T-helper 2 cell treated with Interferon-gamma antibody and Interleukin-4, amounts not matched to agents 100 ng/mL and 5 ng/mL, for 36 hours (primary cell): ENCODE results near the gene NUMA1. TPM values are rescaled to one million over a fixed set of nuclear protein-coding genes. Genes with fewer than 3 reads are reported as not detected.

ENCODE experiments used
- intact Hi-C: fragments of 100-400 bp; cut with micrococcal nuclease; formaldehyde crosslinking; loops from one replicate; pipeline ENCODE4 v1.15.1; 2023
- total RNA-seq: library from RNA; stranded (reverse); gene quantifications from 2 replicates; pipeline ENCODE4 v1.2.3, GENCODE V29; 2022

Gene NUMA1
- total RNA-seq, 1 donor from 2014 or later: 174 TPM

DNA sequence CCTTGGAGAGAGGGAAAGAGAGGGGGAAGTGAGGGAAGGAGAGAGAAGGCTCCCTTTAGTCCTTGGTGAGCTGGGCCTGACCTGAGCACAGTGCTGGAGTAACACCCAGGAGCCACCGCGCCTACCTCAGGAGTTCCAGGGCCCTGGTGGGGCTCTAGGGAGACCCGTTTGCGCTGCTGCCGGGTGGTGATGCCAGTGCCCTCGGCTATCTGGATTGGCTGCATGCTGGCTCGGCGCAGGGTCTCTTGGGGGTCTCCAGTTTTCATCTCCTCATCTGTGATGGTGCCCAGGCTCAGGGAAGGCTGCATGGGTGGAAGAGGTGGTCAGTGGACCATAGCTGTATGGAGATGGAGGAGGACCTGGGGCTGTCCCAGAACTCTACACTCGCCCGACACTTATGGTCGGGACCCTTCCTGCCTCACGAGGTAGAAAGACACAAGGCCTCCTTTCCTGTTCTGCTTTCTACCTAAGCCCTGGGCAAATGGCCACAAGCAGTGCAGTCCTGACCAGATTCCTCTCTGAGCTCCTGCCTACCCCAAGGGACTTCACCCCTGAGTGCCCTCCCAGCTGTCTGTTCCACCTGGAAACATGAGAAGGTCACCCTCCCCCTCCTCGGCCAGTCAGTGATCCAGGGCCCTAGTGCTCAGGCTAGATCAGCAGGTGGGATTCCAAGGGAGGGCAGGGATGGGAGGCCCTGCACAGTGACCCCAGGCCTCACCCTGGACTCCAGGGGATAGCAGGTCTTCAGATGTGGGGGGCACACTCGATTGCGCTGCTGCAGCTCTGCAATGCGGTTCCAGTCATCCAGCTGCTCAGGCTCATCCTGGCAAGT lies 75.6 kb downstream of the NUMA1 start:
- intact Hi-C loops: no loop called here

- intact Hi-C loops: no loop called here
These were observed 76.6 kb downstream of the NUMA1 start for GRCh38 chr11:72003776-72004171.

GRCh38 chr11:72002841-72003775 lies 77.2 kb downstream of the NUMA1 start:
- intact Hi-C loops: no loop called here

DNA sequence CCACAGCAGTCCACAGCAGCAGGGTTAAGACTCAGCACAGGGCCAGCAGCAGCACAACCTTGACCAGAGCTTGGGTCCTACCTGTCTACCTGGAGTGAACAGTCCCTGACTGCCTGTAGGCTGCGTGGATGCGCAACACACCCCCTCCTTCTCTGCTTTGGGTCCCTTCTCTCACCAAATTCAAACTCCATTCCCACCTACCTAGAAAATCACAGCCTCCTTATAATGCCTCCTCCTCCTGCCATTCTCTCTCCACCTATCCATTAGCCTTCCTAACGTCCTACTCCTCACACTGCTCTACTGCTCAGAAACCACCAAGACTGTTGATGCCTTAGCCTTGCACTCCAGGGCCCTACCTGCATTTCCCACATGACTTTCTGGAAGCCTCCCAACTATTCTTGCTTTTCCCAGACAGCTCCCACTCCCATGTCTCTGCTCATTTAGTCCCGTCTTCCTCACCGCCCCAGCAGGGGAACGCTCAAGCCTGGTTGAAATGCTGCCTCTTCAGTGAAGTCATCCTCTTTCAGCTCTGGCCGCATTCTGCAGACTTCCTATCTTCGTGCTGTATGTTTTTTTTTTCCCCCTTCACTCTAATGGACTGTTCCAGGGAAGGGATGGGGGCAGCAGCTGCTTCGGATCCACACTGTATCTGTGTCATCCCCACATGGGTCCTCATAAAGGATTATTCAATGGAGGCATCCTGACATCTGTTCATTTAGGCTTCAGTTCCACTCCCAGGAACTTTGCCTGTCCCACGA lies 78.3 kb downstream of the NUMA1 start:
- intact Hi-C loops: no loop called here

GRCh38 chr11:72001285-72001684 lies 79.1 kb downstream of the NUMA1 start:
- intact Hi-C loops: no loop called here

DNA sequence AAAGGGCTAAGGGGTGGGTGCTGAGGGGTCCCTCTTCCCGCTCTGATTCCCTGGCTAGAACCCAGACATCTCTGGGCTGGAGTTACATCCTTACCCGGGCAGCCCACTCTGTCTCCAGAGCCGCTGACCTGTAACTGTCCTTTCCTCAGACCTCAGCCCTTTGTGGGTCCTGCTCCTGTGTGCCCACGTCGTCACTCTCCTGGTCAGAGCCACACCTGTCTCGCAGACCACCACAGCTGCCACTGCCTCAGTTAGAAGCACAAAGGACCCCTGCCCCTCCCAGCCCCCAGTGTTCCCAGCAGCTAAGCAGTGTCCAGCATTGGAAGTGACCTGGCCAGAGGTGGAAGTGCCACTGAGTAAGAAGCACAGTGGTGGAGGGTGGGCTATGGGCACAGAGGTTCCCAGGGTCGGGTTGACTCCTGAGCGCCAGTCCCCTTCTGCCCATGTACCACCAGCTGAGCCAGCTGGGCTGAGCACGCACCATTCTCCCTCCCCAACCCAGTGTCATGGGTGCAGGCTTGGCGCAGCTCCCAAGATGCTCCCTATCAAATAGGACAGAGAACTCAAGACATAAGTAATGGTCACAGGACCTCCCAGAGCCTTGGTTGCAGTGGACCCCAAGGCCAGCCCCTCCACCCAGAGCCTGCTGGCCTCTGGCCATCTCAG lies 80.0 kb downstream of the NUMA1 start:
- intact Hi-C loops: no loop called here

DNA sequence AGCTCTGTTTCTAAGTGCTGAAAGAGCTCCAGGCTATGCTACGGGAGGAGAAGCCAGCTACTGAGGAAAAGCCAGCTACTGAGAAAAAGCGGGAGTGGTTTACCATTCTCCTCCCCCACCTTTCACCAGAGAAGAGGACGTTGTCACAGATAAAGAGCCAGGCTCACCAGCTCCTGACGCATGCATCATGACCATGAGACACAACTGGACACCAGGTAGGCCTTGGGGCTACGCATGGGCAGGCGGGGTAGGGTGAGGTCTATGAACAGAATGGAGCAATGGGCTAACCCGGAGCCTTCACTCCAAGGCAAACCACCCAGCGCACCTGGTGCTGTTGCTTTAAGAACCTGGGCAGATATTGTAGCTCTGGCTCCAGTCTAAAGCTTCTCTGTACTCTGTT lies 80.5 kb downstream of the NUMA1 start:
- intact Hi-C loops: no loop called here

GRCh38 chr11:71999362-71999761 lies 81.0 kb downstream of the NUMA1 start:
- intact Hi-C loops: no loop called here

- intact Hi-C loops: no loop called here
These were observed 81.6 kb downstream of the NUMA1 start, which contains the start of gene IL18BP for GRCh38 chr11:71998649-71999310. TSS of gene IL18BP (plus strand) at chr11:71998909. CDS start at chr11:71999985, 1,076 bp downstream.

- intact Hi-C loops: no loop called here
These were observed 82.3 kb downstream of the NUMA1 start for GRCh38 chr11:71998061-71998460.

DNA sequence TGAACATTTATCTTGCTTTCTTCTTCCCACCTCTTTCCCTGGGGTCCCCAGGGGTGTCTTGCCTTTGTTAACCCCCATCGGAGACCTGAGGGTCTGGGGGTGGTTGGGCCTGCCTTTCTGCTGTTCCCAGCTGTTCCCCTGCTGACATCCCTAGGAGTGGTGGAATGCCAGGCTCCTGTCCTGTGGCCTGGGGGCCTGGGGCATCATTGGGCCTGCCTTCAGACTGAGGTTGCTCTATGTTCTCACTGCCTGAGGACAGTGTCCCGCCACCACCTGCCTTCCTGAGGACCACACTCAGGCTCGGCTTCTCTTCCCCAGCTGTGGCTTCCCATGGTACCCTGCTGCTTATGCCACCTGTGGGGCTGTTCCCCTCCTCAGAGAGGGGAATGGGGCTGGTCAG lies 82.7 kb downstream of the NUMA1 start:
- intact Hi-C loops: no loop called here

GRCh38 chr11:71996946-71997345 lies 83.4 kb downstream of the NUMA1 start:
- intact Hi-C loops: no loop called here

GRCh38 chr11:71996517-71996916 lies 83.8 kb downstream of the NUMA1 start:
- intact Hi-C loops: no loop called here

- intact Hi-C loops: no loop called here
These were observed 84.5 kb downstream of the NUMA1 start for GRCh38 chr11:71995726-71996291.

GRCh38 chr11:71994786-71995185 lies 85.6 kb downstream of the NUMA1 start:
- intact Hi-C loops: no loop called here

- intact Hi-C loops: no loop called here
These were observed 88.1 kb downstream of the NUMA1 start for GRCh38 chr11:71992136-71992730.

- intact Hi-C loops: no loop called here
These were observed 88.8 kb downstream of the NUMA1 start for GRCh38 chr11:71991494-71991893.

GRCh38 chr11:71990701-71991100 lies 89.6 kb downstream of the NUMA1 start:
- intact Hi-C loops: no loop called here

- intact Hi-C loops: no loop called here
These were observed 92.3 kb downstream of the NUMA1 start for GRCh38 chr11:71988050-71988449.

DNA sequence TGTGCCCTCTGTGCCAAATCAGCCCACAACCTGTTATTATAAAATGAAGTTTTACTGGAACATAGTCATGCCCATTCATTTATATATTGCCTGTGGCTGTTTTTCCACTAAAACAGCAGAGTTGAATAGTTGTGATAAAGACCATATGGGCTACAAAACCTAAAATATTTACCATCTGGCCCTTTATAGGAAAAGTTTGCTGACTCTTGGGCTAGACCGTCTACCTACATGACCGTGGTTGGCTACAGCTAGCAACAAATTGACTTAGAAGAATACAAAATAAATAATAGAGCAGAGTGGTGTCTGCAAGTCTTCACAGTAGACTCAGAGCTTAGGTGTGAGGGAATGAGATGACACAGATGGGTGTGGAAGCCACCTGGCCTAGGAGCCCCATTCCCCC lies 92.8 kb downstream of the NUMA1 start:
- intact Hi-C loops: no loop called here
